ENCODE data around the gene WWOX. TPM values are rescaled to one million over a fixed set of nuclear protein-coding genes. Genes with fewer than 3 reads are reported as not detected.

WWOX gene
- total and polyA plus RNA-seq, 2 donors (not counting 3 experiments of a cell fraction or from before 2014, with no cell fraction given), result 6.2 to 12.5 TPM

DNA sequence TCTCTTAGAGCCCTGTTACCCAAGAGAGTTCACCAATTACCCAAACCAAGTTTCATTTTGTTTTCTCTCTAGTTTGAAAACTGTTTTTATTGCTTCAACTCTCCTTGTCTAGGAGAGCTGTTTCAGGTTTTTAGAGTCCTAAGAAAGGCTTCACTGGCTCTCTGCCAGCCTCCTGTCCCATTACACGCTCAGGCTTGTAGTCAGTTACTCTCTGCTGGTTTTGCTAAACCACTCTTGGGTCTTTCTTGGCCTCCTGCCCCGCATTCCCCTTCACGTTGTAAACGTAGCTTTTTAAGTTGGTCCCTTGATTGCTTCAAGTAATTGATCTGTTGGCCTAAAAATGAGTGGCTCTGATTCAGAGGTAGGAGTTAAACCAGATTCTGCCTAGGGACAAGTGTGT lies 972.0 kb downstream of the WWOX start:
- no TSS peak for BruUV-seq (replicated peaks)
- POLR2A ChIA-PET, result no interaction called here
- H3K9me1 ChIP-seq (replicated peaks; ENCODE audit: control insufficient read depth, extremely low read depth, insufficient read depth, low read length), result no peaks in the 10 kb centered on the region
- H3K27me3 ChIP-seq (ENCODE audit: control insufficient read depth in 2 of 2, insufficient read depth in 2 of 2, low read length in 2 of 2), result no peaks in the 10 kb centered on the region
- no peak for TF ChIP-seq GATA2 (IDR thresholded peaks at IDR 0.05; ENCODE audit: insufficient read depth, insufficient read length, low read depth, low read length)
- no peak for TF ChIP-seq MAX (IDR thresholded peaks at IDR 0.05; ENCODE audit: insufficient read depth, insufficient read length)
- TF ChIP-seq CTCF (IDR thresholded peaks at IDR 0.05; ENCODE audit: extremely low read depth in 1 of 2, insufficient read depth in 1 of 2, low read depth in 1 of 2, low read length in 2 of 2), result no peak
- no peak for TF ChIP-seq MYC (IDR thresholded peaks at IDR 0.05; ENCODE audit: low read depth, low read length)
- no peak for TF ChIP-seq POLR2A (IDR thresholded peaks at IDR 0.05; ENCODE audit: low read depth, low read length)
- no peak for TF ChIP-seq JUN (IDR thresholded peaks at IDR 0.05; ENCODE audit: borderline replicate concordance, insufficient read depth, insufficient read length, low read depth)
- no peak for TF ChIP-seq POLR2AphosphoS5 (IDR thresholded peaks at IDR 0.05; ENCODE audit: insufficient read depth, low read depth, low read length)
- no peak for TF ChIP-seq FOS (IDR thresholded peaks at IDR 0.05; ENCODE audit: borderline replicate concordance, insufficient read depth, low read length)
- no peak for TF ChIP-seq EZH2 (IDR thresholded peaks at IDR 0.05; ENCODE audit: borderline replicate concordance, low read depth, low read length, severe bottlenecking)
- H3K4me2 ChIP-seq (ENCODE audit: insufficient read depth, low read length), result no peak overlapping the region
- H3K4me3 ChIP-seq (replicated peaks in 1 of 3; ENCODE audit: insufficient read depth in 1 of 3, low read depth in 1 of 3, low read length in 3 of 3), result no peak overlapping the region
- intact Hi-C loops (cut with micrococcal nuclease), result no loop called here
- H3K9me3 ChIP-seq (replicated peaks; ENCODE audit: control insufficient read depth, insufficient read depth, low read length), result no peaks in the 10 kb centered on the region
- H3K36me3 ChIP-seq (ENCODE audit: control insufficient read depth in 2 of 2, extremely low read depth in 1 of 2, insufficient read depth in 2 of 2, low read length in 2 of 2), result no peaks in the 10 kb centered on the region
- no peaks in the 10 kb centered on the region for H3K4me1 ChIP-seq (ENCODE audit: control insufficient read depth, extremely low read depth, insufficient read depth, low read length)
- no peak for FAIRE-seq
- H3K27ac ChIP-seq (ENCODE audit: insufficient read depth, low read depth, low read length), result no peak overlapping the region
- CTCF ChIA-PET, result no interaction called here
- no peaks in the 10 kb centered on the region for H4K20me1 ChIP-seq (replicated peaks; ENCODE audit: control insufficient read depth, extremely low read depth, insufficient read depth, low read length)
- dilution Hi-C loops (cut with MboI; ENCODE audit: extremely low pct_ligation_motif_present, low sequenced_read_pairs), result no loop called here
- no peak for DNase-seq (ENCODE audit: low read depth, low spot score)
- no peak overlapping the region for H3K9ac ChIP-seq (replicated peaks; ENCODE audit: extremely low read depth, insufficient read depth, low read length)
- no peaks in the 10 kb centered on the region for H3K79me2 ChIP-seq (ENCODE audit: control insufficient read depth, insufficient read depth, low read length)
- H2AFZ ChIP-seq (ENCODE audit: low read depth, low read length), result no peak overlapping the region
